ENCODE results near the gene SULT2B1.
"Not testable (repeated sequence)": the region's sequence is repeated elsewhere in the genome, so short reads cannot be mapped to it uniquely, and the experiment has no call there.

Gene SULT2B1

DNA sequence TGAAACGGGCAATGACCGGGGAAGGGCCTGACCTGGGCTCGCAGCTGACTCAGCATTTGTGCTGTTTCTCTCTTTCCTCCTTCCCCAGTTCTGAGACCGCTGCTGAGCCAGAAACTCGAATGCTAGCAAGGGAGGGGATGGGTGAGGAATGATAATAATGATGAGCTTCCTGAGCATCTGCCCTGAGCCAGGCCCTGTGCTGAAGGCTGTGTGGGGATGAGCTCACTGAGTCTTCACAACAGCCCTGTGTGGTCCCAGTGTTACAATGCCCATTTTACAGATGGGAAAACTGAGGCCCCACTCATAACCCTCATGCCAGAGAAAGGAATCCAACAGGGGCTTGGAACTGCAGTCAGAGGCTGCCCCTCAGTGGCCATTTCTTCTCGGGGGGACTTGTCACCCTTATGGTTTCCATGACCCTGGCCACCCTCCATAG, 8.1 kb downstream of the SULT2B1 start:
- DNase-seq: peak in 1 of 3 experiments; percentile 28

GRCh38 chr19:48561412-48561811, 9.4 kb downstream of the SULT2B1 start:
- DNase-seq: no peak

DNA sequence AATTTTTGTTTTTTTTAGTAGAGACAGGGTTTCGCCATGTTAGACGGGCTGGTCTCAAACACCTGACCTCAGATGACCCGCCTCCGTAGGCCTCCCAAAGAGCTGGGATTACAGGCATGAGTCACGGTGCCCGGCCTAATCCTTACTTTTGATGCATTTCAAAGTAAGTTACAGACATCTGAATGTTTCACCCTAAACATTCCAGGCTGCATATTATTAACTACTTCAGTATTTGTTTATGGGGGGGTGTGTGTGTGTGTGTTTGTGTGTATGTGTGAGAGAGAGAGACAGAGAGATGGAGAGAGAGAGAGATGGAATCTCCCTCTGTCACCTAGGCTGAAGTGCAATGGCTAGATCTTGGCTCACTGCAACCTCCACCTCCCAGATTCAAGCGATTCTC, 13.1 kb downstream of the SULT2B1 start:
- DNase-seq: no peak

- DNase-seq: no peak
Measured at GRCh38 chr19:48568345-48568886, 16.4 kb downstream of the SULT2B1 start.

- DNase-seq: peak in 1 of 3 experiments; percentile 13
Measured at GRCh38 chr19:48569814-48570213, 17.8 kb downstream of the SULT2B1 start.

DNA sequence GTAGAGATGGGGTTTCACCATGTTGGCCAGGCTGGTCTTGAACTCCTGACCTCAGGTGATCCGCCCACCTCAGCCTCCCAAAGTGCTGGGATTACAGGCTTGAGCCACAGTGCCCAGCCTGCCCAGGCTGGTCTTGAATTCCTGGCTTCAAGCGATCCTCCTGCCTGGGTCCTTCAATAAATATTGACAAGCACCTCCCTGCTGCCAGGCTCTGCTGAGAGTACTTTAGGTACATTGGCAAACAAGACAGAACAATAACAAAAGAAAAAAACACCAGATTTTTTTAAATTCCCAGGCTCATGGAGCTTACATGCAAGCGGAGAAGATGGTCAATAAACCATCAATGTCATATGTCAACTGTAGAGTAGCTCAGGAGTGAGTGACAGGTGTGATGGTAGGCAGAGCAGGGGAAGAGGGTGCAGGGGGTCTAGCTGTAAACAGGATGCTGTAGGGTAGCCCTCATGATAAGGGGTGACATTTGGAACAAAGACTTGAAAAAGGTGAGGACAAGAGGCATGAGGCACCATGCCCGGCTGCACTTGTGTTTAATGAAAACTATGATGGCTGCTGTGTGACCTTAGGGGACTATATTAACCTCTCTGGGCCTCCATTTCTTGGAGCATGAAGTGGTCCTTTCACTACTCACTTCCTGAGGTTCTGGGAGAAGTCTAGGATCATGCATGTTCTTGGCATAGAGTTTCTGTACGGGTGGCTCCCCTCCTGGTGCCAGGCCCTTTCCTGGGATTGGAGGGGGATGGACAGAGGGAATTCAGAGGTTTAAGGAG, 19.6 kb downstream of the SULT2B1 start:
- peak in 2 of 3 experiments; percentile 7 to 64 for DNase-seq

DNA sequence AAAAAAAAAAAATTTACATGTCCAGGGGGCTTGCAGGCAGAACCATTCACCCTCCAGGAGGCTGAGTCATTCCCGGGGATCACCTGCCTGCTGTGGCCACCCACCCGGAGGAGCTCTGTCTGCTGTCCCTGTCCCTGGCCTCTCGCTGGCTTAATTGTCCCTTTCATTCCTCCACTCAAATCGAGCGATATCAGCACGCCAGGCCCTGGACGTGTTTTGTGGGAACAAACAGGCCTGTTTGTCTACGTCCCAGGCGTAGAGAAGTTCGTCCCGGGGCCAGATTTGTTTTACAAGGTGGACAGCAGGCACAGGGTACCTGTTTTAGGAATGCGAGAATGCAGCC, 21.2 kb downstream of the SULT2B1 start:
- no peak for DNase-seq

DNA sequence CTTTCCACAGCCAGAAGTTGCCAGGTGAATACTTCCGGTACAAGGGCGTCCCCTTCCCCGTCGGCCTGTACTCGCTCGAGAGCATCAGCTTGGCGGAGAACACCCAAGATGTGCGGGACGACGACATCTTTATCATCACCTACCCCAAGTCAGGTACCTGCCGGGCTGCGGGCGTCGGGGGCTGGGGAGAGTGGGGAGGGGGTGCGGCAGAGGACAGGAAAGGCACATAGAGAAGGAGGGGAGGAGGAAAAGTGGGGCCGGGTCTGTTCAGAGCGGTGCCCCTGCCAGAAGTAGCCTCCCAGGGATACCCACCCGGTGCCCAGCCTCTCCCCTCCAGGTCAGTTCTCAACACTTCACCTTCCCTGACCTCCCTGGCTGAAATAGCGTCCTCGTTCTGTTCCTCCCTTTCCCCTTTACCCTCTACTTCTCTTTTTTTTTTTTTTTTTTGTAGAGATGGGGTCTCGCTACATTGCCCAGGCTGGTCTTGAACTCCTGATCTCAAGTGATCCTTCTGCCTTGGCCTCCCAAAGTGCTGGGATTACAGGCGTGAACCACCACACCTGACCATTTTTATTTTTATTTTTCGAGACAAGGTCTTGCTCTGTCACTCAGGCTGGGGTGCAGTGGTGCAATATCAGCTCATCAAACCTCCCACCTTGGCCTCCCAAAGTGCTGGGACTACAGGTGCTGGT, 24.1 kb downstream of the SULT2B1 start:
- DNase-seq: no peak

GRCh38 chr19:48577908-48578307, 25.9 kb downstream of the SULT2B1 start:
- not testable (repeated sequence) for DNase-seq

GRCh38 chr19:48578891-48579290, 26.9 kb downstream of the SULT2B1 start:
- no peak for DNase-seq

DNA sequence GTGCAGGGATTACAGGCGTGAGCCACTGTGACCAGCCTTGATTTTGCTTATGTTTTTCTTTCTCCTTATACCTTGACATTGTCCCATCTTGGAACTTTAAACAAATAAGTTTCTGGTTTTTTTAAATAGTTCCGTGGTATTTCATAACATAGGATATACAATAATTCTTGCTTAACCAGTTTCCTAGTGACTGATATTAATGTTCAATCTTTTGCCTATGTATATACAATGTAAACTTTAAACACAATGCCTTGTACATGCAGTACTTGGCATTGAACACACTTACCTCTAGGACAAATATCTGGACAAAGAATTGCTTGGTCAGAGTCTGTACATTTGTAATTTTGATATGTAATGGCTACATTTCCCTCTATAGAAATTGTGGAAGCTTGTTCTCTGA, 30.2 kb downstream of the SULT2B1 start:
- no peak for DNase-seq

GRCh38 chr19:48587387-48587786, 35.4 kb downstream of the SULT2B1 start:
- no peak for DNase-seq

DNA sequence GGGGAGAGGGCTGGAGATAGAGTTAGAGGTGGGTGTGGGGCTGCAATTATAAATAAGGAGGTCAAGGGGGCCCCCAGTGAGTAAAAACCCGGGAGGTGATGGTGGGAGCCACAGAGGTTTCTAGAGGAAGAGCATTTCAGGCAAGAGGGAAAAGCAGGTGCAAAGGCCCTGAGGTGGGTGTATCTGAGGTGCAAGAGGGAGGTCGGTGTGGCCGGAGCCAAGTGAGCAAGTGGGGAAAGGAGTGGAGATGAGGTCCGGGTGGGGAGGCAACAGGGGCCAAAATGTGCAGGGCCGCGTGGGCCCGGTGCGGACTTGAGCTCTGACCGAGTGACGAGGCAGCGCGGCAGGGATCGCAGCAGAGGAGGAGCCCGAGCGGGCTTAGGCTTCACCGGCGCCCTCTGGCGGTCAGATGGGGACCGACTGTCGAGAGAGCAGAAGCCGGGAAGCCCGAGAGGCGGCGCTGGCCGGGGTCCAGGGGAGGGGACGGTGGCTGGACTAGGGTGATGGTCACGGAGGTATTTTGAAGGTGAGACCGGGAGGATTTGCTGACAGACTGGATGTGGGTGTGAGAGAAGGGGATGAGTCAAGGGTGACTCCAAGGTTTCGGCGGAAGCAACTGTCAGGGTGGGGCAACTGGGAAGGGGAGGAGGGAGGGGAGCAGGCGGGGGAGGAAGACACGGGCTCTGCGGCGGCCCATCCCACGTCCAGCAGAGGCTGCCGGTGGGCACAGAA, 36.9 kb downstream of the SULT2B1 start:
- DNase-seq: peak; percentile 65 to 89 (median 82)

DNA sequence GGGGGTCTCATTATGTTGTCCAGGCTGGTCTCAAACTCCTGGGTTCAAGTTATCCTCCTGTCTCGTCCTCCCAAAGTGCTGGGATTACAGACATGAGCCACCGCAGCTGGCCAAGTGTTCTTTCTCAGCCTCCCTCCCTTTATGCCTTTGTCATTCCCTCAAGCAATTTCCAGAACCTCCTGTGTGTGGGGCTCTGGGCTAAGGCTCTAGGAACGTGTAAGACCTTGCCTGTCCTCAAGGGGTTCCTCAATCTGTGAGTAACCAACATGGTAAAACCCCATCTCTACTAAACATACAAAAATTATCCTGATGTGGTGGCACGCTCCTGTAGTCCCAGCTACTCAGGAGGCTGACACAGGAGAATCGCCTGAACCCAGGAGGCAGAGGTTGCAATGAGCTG, 39.0 kb downstream of the SULT2B1 start:
- DNase-seq: no peak

GRCh38 chr19:48595171-48595570, 43.2 kb downstream of the SULT2B1 start:
- DNase-seq: no peak

GRCh38 chr19:48595833-48596232, 43.9 kb downstream of the SULT2B1 start:
- DNase-seq: no peak

DNA sequence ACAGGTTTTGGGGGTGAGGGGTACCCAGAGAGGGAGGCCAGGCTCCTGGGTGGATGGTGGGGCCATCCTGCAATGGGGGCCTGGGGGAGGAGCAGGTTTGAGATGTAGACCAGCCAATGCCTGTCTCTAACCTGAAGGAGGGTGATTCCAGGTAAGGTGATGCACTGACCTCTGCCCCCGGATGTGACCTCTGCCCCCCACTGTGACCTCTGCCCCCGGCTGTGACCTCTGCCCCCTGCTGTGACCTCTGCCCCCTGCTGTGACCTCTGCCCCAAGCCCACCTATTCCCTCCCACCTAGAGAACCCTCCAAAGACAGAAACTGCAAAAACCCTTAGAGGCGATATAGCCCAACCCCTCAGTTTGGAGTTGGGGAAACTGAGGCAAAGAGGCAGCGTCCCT, 44.3 kb downstream of the SULT2B1 start:
- no peak for DNase-seq

GRCh38 chr19:48596679-48597465, 44.9 kb downstream of the SULT2B1 start:
- DNase-seq: no peak

DNA sequence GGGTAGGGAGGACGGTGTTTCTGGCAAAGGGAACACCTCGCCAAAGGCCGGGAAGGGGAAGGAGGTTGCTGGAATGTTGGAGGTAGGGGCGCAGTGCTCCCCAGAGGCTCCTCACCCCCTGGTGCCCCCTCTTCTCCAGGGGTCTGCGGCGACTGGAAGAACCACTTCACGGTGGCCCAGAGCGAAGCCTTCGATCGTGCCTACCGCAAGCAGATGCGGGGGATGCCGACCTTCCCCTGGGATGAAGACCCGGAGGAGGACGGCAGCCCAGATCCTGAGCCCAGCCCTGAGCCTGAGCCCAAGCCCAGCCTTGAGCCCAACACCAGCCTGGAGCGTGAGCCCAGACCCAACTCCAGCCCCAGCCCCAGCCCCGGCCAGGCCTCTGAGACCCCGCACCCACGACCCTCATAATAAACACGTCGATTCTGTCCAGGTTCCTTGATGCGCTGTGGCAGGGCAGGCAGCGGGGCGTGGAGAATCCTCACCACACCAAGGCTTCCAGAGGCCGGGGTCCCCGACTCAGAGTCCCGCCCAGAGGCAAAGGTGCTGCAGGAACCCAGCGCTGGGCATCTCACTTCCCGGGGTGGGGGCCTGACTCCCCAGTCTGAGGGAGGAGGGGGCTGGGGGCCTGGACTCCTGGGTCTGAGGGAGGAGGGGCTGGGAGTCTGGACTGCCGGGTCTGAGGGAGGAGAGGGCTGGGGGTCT, 47.2 kb downstream of the SULT2B1 start:
- DNase-seq: no peak

- DNase-seq: no peak
Measured at GRCh38 chr19:48600679-48601417, 48.9 kb downstream of the SULT2B1 start.

DNA sequence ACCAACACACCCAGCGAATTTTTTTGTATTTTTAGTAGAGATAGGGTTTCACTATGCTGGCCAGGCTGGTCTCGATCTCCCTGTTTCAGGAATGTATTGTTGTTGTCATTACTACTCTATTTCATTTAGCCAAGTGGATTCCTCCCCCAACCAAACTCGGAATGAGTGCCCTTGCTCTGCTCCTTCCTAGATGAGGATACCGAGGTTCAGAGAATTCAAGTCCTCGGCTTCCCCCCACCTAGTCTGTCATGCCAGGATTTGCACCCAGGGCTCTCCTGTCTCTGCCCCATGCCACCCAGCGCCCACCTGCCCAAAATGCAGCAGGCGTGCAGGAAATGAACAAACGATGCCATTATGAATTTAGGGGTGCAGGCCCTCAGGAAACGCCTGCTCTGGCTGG, 51.0 kb downstream of the SULT2B1 start:
- DNase-seq: no peak
